ENCODE measurements around the gene ADARB1.

DNA sequence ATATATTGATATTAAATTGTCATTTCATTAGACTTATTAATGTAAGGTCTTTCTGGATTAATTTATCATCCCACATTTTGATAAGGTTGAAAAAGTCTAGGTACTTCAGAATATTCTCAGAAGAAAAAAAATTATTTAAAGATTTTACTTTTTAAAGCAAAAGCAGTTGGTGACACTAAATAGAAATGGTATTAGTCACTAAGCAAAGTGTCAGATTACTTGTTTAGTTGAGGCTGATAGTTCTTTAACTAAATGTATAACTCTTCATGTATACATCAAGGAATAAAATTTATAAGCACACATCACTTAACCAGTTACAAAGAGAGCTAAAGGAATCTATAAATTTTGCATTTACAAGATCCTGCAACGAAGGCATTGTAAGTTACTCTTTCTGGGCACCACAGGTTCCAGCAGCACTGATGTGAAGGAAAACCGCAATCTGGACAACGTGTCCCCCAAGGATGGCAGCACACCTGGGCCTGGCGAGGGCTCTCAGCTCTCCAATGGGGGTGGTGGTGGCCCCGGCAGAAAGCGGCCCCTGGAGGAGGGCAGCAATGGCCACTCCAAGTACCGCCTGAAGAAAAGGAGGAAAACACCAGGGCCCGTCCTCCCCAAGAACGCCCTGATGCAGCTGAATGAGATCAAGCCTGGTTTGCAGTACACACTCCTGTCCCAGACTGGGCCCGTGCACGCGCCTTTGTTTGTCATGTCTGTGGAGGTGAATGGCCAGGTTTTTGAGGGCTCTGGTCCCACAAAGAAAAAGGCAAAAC, 101.1 kb downstream of the ADARB1 start:
- TF ChIP-seq, protein P1, sequence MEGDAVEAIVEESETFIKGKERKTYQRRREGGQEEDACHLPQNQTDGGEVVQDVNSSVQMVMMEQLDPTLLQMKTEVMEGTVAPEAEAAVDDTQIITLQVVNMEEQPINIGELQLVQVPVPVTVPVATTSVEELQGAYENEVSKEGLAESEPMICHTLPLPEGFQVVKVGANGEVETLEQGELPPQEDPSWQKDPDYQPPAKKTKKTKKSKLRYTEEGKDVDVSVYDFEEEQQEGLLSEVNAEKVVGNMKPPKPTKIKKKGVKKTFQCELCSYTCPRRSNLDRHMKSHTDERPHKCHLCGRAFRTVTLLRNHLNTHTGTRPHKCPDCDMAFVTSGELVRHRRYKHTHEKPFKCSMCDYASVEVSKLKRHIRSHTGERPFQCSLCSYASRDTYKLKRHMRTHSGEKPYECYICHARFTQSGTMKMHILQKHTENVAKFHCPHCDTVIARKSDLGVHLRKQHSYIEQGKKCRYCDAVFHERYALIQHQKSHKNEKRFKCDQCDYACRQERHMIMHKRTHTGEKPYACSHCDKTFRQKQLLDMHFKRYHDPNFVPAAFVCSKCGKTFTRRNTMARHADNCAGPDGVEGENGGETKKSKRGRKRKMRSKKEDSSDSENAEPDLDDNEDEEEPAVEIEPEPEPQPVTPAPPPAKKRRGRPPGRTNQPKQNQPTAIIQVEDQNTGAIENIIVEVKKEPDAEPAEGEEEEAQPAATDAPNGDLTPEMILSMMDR (optimal IDR thresholded peaks at IDR 0.05 in 1 of 3, IDR thresholded peaks at IDR 0.05 in 1 of 3, conservative IDR thresholded peaks at IDR 0.05 in 1 of 3; ENCODE audit: extremely low read depth in 1 of 3, insufficient read depth in 2 of 3, low read length in 3 of 3) = no peak
- TF ChIP-seq EZH2 (IDR thresholded peaks at IDR 0.05; ENCODE audit: low read length) = no peak
